ENCODE data around the gene KCNQ1. TPM values are rescaled to one million over a fixed set of nuclear protein-coding genes. Genes with fewer than 3 reads are reported as not detected.

Gene KCNQ1
- total and polyA plus RNA-seq, 2 donors (not counting 3 experiments of a cell fraction or from before 2014, with no cell fraction given): 0.07 to 0.09 TPM

- TF ChIP-seq JUN (IDR thresholded peaks at IDR 0.05; ENCODE audit: borderline replicate concordance, insufficient read depth, insufficient read length, low read depth): no peak
- TF ChIP-seq FOS (IDR thresholded peaks at IDR 0.05; ENCODE audit: borderline replicate concordance, insufficient read depth, low read length): no peak
- no peak for TF ChIP-seq POLR2AphosphoS5 (IDR thresholded peaks at IDR 0.05; ENCODE audit: insufficient read depth, low read depth, low read length)
- no peak for TF ChIP-seq POLR2A (IDR thresholded peaks at IDR 0.05; ENCODE audit: low read depth, low read length)
- no peak for TF ChIP-seq GATA2 (IDR thresholded peaks at IDR 0.05; ENCODE audit: insufficient read depth, insufficient read length, low read depth, low read length)
- TF ChIP-seq MAX (IDR thresholded peaks at IDR 0.05; ENCODE audit: insufficient read depth, insufficient read length): no peak
- TF ChIP-seq EZH2 (IDR thresholded peaks at IDR 0.05; ENCODE audit: borderline replicate concordance, low read depth, low read length, severe bottlenecking): no peak
- TF ChIP-seq, protein P1, sequence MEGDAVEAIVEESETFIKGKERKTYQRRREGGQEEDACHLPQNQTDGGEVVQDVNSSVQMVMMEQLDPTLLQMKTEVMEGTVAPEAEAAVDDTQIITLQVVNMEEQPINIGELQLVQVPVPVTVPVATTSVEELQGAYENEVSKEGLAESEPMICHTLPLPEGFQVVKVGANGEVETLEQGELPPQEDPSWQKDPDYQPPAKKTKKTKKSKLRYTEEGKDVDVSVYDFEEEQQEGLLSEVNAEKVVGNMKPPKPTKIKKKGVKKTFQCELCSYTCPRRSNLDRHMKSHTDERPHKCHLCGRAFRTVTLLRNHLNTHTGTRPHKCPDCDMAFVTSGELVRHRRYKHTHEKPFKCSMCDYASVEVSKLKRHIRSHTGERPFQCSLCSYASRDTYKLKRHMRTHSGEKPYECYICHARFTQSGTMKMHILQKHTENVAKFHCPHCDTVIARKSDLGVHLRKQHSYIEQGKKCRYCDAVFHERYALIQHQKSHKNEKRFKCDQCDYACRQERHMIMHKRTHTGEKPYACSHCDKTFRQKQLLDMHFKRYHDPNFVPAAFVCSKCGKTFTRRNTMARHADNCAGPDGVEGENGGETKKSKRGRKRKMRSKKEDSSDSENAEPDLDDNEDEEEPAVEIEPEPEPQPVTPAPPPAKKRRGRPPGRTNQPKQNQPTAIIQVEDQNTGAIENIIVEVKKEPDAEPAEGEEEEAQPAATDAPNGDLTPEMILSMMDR (IDR thresholded peaks at IDR 0.05; ENCODE audit: extremely low read depth in 1 of 2, insufficient read depth in 1 of 2, low read depth in 1 of 2, low read length in 2 of 2): no peak
- TF ChIP-seq MYC (IDR thresholded peaks at IDR 0.05; ENCODE audit: low read depth, low read length): no peak
- ChIA-PET CTCF (no interaction called here), POLR2A (no interaction called here)
- dilution Hi-C loops (cut with MboI; ENCODE audit: extremely low pct_ligation_motif_present, low sequenced_read_pairs): no loop called here
- no peak overlapping the region for H2AFZ ChIP-seq (ENCODE audit: low read depth, low read length)
- FAIRE-seq (no peak), DNase-seq (ENCODE audit: low read depth, low spot score) (no peak)
- H4K20me1 ChIP-seq (replicated peaks; ENCODE audit: control insufficient read depth, extremely low read depth, insufficient read depth, low read length): no peaks in the 10 kb centered on the region
- H3K9me3 ChIP-seq (replicated peaks; ENCODE audit: control insufficient read depth, insufficient read depth, low read length): no peaks in the 10 kb centered on the region
- no peak overlapping the region for H3K4me2 ChIP-seq (ENCODE audit: insufficient read depth, low read length)
- H3K79me2 ChIP-seq (ENCODE audit: control insufficient read depth, insufficient read depth, low read length): no peaks in the 10 kb centered on the region
- BruUV-seq (replicated peaks): no TSS peak
- peaks cover 0 to 4% of the 10 kb centered on the region in 2 experiments for H3K27me3 ChIP-seq (ENCODE audit: control insufficient read depth in 2 of 2, insufficient read depth in 2 of 2, low read length in 2 of 2)
- H3K36me3 ChIP-seq (ENCODE audit: control insufficient read depth in 2 of 2, extremely low read depth in 1 of 2, insufficient read depth in 2 of 2, low read length in 2 of 2): no peaks in the 10 kb centered on the region
- H3K4me1 ChIP-seq (ENCODE audit: control insufficient read depth, extremely low read depth, insufficient read depth, low read length): no peaks in the 10 kb centered on the region
- no peak overlapping the region for H3K9ac ChIP-seq (replicated peaks; ENCODE audit: extremely low read depth, insufficient read depth, low read length)
- intact Hi-C loops (cut with micrococcal nuclease): no loop called here
- no peaks in the 10 kb centered on the region for H3K9me1 ChIP-seq (replicated peaks; ENCODE audit: control insufficient read depth, extremely low read depth, insufficient read depth, low read length)
- H3K4me3 ChIP-seq (replicated peaks in 1 of 3; ENCODE audit: insufficient read depth in 1 of 3, low read depth in 1 of 3, low read length in 3 of 3): no peak overlapping the region
- H3K27ac ChIP-seq (ENCODE audit: insufficient read depth, low read depth, low read length): no peak overlapping the region
Measured at GRCh38 chr11:2555891-2556290, 111.1 kb downstream of the KCNQ1 start.
